ENCODE measurements around the gene CDH4. TPM values are rescaled to one million over a fixed set of nuclear protein-coding genes. Genes with fewer than 3 reads are reported as not detected.
A peak's percentile ranks its signal among the peaks of the same experiment; 100 is the strongest.

Gene CDH4
- total and polyA plus RNA-seq, 2 of the 4 experiments (the other 2 are of a cell fraction) = 1.6 to 3.5 TPM

GRCh38 chr20:61464307-61465303, 212.5 kb downstream of the CDH4 start:
- intact Hi-C loops (cut with micrococcal nuclease) = no loop called here
- Histone ChIP-seq H3K27me3 (ENCODE audit: control insufficient read depth, insufficient read depth, low read length) (no peaks in the 10 kb centered on the region), H2AK9ac (replicated peaks; ENCODE audit: low read depth, low read length, poor library complexity) (no peak overlapping the region), H2BK5ac (ENCODE audit: low read depth, low read length, poor library complexity, severe bottlenecking) (no peak overlapping the region), H3K27ac (ENCODE audit: insufficient read depth, low read length) (no peak overlapping the region), H4K8ac (ENCODE audit: low read depth in 2 of 2, low read length in 2 of 2) (no peak overlapping the region), H2BK20ac (ENCODE audit: low read depth, low read length) (no peak overlapping the region), H4K20me1 (ENCODE audit: insufficient read depth, low read length) (no peaks in the 10 kb centered on the region; the same call in 1 of the 2 replicates), H2BK120ac (ENCODE audit: low read depth, low read length) (no peak overlapping the region), H3K4me3 (ENCODE audit: insufficient read depth, low read depth, low read length) (no peak overlapping the region), H3K56ac (ENCODE audit: extremely low read depth, insufficient read depth, low read length) (no peak overlapping the region), H3K4ac (ENCODE audit: low read depth, low read length) (no peak overlapping the region), H3K9me1 (ENCODE audit: insufficient read depth, low read length) (no peaks in the 10 kb centered on the region), H2AFZ (replicated peaks; ENCODE audit: low read length, poor library complexity) (no peak overlapping the region), H3K79me1 (ENCODE audit: low read depth in 1 of 2, low read length in 2 of 2) (no peaks in the 10 kb centered on the region), H3K9ac (ENCODE audit: low read depth, low read length) (no peak overlapping the region), H3K23ac (ENCODE audit: low read depth, low read length) (no peak overlapping the region), H3K18ac (ENCODE audit: low read depth, low read length) (no peak overlapping the region), H3K14ac (replicated peaks; ENCODE audit: low read depth, low read length) (no peak overlapping the region), H4K5ac (ENCODE audit: low read depth, low read length) (no peak overlapping the region), H3K4me2 (ENCODE audit: low read depth, low read length) (no peak overlapping the region), H3K36me3 (ENCODE audit: control insufficient read depth, insufficient read depth, low read length) (no peaks in the 10 kb centered on the region), H2BK15ac (ENCODE audit: low read depth, low read length) (no peak overlapping the region), H2AK5ac (ENCODE audit: low read depth, low read length) (no peak overlapping the region), H3K4me1 (ENCODE audit: control insufficient read depth, insufficient read depth, low read length) (no peaks in the 10 kb centered on the region), H3K9me3 (ENCODE audit: control insufficient read depth, insufficient read depth, low read length) (peaks cover 11% of the 10 kb centered on the region; the same call in 1 of the 2 replicates), H4K91ac (ENCODE audit: insufficient read depth, low read depth, low read length) (no peak overlapping the region)
- TF ChIP-seq RFX5 (IDR thresholded peaks at IDR 0.05; ENCODE audit: low read depth, low read length) (no peak), POLR2A (IDR thresholded peaks at IDR 0.05; ENCODE audit: low read depth, low read length) (no peak)
- BruUV-seq (replicated peaks) = no TSS peak
- ATAC-seq (ENCODE audit: low read depth) (peak; percentile 46), DNase-seq (peak; percentile 45)
- ChIA-PET CTCF (no interaction called here), POLR2A (ENCODE audit: unreplicated experiment) (no interaction called here)
- in situ Hi-C loops (cut with MboI; ENCODE audit: low sequenced_read_pairs) = no loop called here
- dilution Hi-C loops (cut with HindIII; ENCODE audit: low sequenced_read_pairs, unreplicated experiment) = no loop called here
- 100% methylated on average over 1 of the region's 9 CpGs; no CpG with 5 or more reads in 1 of the 2 experiments for WGBS, 2 experiments (ENCODE audit: extremely low coverage in 2 of 2, insufficient read length in 1 of 2)

Data from IMR-90 (cell line).